ENCODE results near the gene RASD2. TPM values are rescaled to one million over a fixed set of nuclear protein-coding genes. Genes with fewer than 3 reads are reported as not detected.
A peak's percentile ranks its signal among the peaks of the same experiment; 100 is the strongest.

RASD2 gene
- total and polyA plus RNA-seq, 8 donors = 0.13 to 1.3 (median 0.17) TPM

DNA sequence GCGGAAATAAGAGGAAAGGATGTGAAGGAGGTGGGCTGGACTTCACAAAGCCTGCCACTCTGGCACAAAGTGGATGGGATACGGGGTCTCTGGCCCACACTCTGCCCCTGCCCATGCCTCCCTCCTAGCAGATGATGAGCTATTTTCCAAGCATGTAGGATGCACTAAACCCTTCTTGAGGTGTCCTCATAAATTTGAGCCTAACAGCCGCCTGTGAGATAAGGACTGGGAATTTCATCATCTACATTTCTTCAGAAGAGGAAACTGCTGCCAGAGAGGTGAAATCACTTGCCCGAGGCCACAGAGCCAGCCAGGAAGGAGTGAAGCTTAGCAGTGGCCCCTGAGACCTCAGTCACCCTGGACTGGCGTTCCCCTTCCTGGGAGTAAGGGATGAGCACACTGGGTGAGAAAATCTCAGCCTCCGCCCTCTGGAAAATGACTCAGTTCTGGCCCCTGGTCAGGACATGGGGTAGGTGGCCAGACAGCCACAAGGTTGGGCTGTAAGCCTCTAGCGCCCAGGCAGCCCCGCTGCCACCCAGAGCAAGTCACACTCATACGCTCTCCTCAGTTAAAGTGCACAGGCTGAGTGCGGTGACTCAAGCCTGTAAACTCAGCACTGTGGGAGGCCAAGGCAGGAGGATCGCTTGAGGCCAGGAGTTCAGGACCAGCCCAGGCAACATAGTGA is 48.6 kb downstream of the RASD2 start:
- DNase-seq (peak in 2 of 4 donors; percentile 46 to 60), ATAC-seq (peak; percentile 51)
- no peaks in the 10 kb centered on the region for H3K9me3 ChIP-seq
- intact Hi-C loops (cut with DNase I) = loop anchor here in 1 of 2 donors (5.0 kb wide), 1 partner anchor 157 kb away; no protein-coding TSS in a partner anchor
- no peaks in the 10 kb centered on the region for H3K27me3 ChIP-seq
- TF ChIP-seq, protein P1, sequence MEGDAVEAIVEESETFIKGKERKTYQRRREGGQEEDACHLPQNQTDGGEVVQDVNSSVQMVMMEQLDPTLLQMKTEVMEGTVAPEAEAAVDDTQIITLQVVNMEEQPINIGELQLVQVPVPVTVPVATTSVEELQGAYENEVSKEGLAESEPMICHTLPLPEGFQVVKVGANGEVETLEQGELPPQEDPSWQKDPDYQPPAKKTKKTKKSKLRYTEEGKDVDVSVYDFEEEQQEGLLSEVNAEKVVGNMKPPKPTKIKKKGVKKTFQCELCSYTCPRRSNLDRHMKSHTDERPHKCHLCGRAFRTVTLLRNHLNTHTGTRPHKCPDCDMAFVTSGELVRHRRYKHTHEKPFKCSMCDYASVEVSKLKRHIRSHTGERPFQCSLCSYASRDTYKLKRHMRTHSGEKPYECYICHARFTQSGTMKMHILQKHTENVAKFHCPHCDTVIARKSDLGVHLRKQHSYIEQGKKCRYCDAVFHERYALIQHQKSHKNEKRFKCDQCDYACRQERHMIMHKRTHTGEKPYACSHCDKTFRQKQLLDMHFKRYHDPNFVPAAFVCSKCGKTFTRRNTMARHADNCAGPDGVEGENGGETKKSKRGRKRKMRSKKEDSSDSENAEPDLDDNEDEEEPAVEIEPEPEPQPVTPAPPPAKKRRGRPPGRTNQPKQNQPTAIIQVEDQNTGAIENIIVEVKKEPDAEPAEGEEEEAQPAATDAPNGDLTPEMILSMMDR (IDR thresholded peaks at IDR 0.05) = no peak
- peaks cover 0 to 24% of the 10 kb centered on the region in 2 donors for H3K4me1 ChIP-seq
- no peaks in the 10 kb centered on the region for H3K36me3 ChIP-seq
- H3K27ac ChIP-seq = no peak overlapping the region
- H3K4me3 ChIP-seq = no peak overlapping the region

DNA sequence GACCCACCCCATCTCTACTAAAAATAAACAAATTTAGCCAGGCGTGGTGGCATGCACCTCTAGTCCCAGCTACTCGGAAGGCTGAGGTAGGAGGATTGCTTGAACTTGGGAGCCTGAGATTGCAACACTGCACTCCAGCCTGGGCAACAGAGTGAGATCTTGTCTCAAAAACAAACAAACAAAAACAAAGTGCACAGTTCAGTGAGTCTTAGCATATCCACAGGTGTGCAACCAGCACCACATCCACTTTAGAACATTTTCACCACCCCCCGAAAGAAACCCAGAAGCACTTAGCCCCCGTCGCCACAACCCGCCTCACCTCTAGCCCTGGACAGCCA is 49.1 kb downstream of the RASD2 start:
- no peak overlapping the region for H3K4me3 ChIP-seq
- peaks cover 0 to 24% of the 10 kb centered on the region in 2 donors for H3K4me1 ChIP-seq
- intact Hi-C loops (cut with DNase I) = loop anchor here in 1 of 2 donors (5.0 kb wide), 1 partner anchor 157 kb away; no protein-coding TSS in a partner anchor
- H3K9me3 ChIP-seq = no peaks in the 10 kb centered on the region
- H3K27me3 ChIP-seq = no peaks in the 10 kb centered on the region
- DNase-seq (peak in 1 of 4 donors; percentile 10), ATAC-seq (no peak)
- H3K27ac ChIP-seq = no peak overlapping the region
- H3K36me3 ChIP-seq = no peaks in the 10 kb centered on the region
- TF ChIP-seq, protein P1 (IDR thresholded peaks at IDR 0.05) = no peak

DNA sequence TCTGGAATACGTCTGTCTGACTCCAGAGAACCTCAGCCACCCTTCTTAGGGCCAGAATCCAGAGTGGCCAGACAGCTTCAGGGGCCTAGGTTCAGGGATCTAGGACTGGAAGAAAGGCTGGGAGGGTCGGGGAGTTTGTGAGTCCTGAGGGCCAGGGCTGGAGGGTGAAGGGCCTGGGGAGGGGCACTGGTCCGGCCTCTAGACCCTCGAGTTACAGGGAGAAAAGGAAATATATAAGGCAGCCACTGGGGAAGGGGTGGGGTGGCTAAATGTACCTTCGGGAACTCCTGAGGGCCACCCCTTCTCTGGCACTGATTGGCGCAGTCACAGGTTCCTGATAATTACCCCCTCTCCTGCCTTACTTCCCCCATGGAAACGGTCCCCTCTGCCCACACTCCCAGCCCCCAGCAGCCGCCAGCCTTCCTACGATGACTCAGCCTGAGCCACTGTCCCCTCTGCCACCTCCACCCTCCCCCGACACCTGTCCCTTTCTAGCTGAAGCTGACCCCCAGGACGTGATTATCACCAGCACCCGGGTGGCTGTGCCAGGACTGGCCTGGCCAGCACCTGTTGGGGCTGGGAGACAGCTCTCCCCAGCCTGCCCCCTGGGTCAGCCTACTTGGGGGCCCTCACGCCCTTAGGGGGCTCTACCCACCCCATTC is 50.1 kb downstream of the RASD2 start:
- no peak overlapping the region for H3K27ac ChIP-seq
- H3K27me3 ChIP-seq = no peaks in the 10 kb centered on the region
- TF ChIP-seq, protein P1 (IDR thresholded peaks at IDR 0.05) = no peak
- peaks cover 0 to 24% of the 10 kb centered on the region in 2 donors for H3K4me1 ChIP-seq
- H3K9me3 ChIP-seq = no peaks in the 10 kb centered on the region
- H3K4me3 ChIP-seq = no peak overlapping the region
- intact Hi-C loops (cut with DNase I) = no loop called here
- DNase-seq = peak in 1 of 4 donors; percentile 50
- no peak for ATAC-seq
- H3K36me3 ChIP-seq = no peaks in the 10 kb centered on the region

DNA sequence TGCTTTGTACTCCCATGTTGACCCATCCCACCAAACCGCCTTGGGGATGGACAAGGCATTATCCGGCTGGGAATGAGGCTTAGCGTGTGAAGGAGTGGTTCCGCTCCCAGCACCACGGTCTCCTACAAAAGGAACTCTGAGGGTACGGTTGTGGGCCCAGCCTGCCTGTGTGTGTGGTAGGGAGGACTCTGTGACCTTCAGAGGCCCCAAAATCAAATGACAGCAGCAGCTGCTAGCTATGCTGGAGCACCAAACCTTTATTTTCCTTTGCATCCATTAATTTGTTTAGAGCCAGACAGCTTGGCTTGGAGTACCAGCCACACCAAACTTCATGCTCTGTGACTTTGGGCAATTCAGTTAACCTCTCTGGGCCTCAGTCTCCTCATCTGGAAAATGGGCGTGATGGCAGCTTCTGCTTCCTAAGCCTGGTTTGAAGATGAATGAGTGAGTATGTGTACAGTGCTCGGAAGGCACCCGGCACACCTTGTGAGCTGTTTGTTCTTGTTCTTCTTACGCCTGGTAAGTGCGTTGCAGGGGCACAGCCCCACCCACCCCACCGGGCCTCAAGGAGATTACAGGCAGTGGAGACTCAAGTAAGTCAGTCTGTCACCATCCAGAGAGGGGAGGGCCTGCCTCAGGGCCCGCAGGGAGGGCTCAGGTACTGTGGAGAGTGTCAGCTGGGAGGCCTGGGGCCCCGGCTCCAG is 51.2 kb downstream of the RASD2 start:
- Histone ChIP-seq H3K27me3 (no peaks in the 10 kb centered on the region), H3K27ac (no peak overlapping the region), H3K9me3 (no peaks in the 10 kb centered on the region), H3K4me1 (peaks cover 0 to 24% of the 10 kb centered on the region in 2 donors), H3K36me3 (no peaks in the 10 kb centered on the region), H3K4me3 (no peak overlapping the region)
- peak in 1 of 4 donors; percentile 10 for DNase-seq
- intact Hi-C loops (cut with DNase I) = no loop called here
- ATAC-seq = peak; percentile 28
- TF ChIP-seq, protein P1 (IDR thresholded peaks at IDR 0.05) = no peak

Measured in left lung (tissue), 10 donors.